ENCODE measurements around the gene KIF3C.

- no peak for TF ChIP-seq CTCF (IDR thresholded peaks at IDR 0.05)
- no peak for TF ChIP-seq POLR2A (IDR thresholded peaks at IDR 0.05)
Observed at GRCh38 chr2:26020231-26020640, 37.9 kb upstream of the KIF3C start.
